ENCODE measurements around the gene OR52A5. TPM values are rescaled to one million over a fixed set of nuclear protein-coding genes. Genes with fewer than 3 reads are reported as not detected.

The OR52A5 gene
- total and polyA plus RNA-seq, 2 of the 13 experiments (the other 11 are each of a cell fraction or from before 2014, with no cell fraction given): not detected

- no peak for TF ChIP-seq ZNF407 (CRISPR knock-in tag; IDR thresholded peaks at IDR 0.05; ENCODE audit: not compliant biosample characterization)
Observed at GRCh38 chr11:5088556-5088955, 49.6 kb downstream of the OR52A5 start (continued).

GRCh38 chr11:5083602-5084001 lies 54.6 kb downstream of the OR52A5 start:
- peak; percentile 78 for TF ChIP-seq MAFF (IDR thresholded peaks at IDR 0.05; ENCODE audit: low read depth, low read length)
- TF ChIP-seq MAFK (conservative IDR thresholded peaks at IDR 0.05 in 1 of 2, IDR thresholded peaks at IDR 0.05 in 1 of 2; ENCODE audit: low read length in 2 of 2): peak; percentile 41 to 78; a peak in 3 of 4 replicates
- TF ChIP-seq ZNF24 (IDR thresholded peaks at IDR 0.05): no peak
- ATAC-seq: no peak
- no peak overlapping the region for H3K4me2 ChIP-seq (ENCODE audit: low read depth, low read length)
- no peaks in the 10 kb centered on the region for H3K4me1 ChIP-seq (ENCODE audit: insufficient read depth, low read length)
- intact Hi-C loops (cut with micrococcal nuclease; ENCODE audit: unreplicated experiment): no loop called here
- no peak for DNase-seq (ENCODE audit: low spot score)
- no TSS peak for BruUV-seq (replicated peaks)
- no peak for FAIRE-seq
- no peak overlapping the region for H3K27ac ChIP-seq (ENCODE audit: extremely low read length, insufficient read depth, low read length)
- no peaks in the 10 kb centered on the region for H4K20me1 ChIP-seq (ENCODE audit: insufficient read depth, low read length)
- no peaks in the 10 kb centered on the region for H3K79me2 ChIP-seq (ENCODE audit: insufficient read depth, low read length)
- ChIA-PET POLR2A (no interaction called here), CTCF (ENCODE audit: low intra/inter-chr PET ratio, low total read pairs) (no interaction called here)
- no peak overlapping the region for H2AFZ ChIP-seq (ENCODE audit: low read length)
- H3K36me3 ChIP-seq (replicated peaks in 1 of 2; ENCODE audit: control insufficient read depth in 1 of 2, insufficient read depth in 2 of 2, low read length in 2 of 2): no peaks in the 10 kb centered on the region
- H3K9ac ChIP-seq (ENCODE audit: insufficient read depth, low read depth, low read length): no peak overlapping the region
- H3K4me3 ChIP-seq (replicated peaks in 1 of 3; ENCODE audit: insufficient read depth in 1 of 3, low read depth in 2 of 3, low read length in 3 of 3): no peak overlapping the region
- in situ Hi-C loops (cut with HindIII; ENCODE audit: extremely low pct_ligation_motif_present, low pct_unique_long_range_greater_than_20kb): no loop called here
- peaks cover 0 to 4% of the 10 kb centered on the region in 2 experiments; a peak in 2 of 5 replicates for H3K27me3 ChIP-seq (ENCODE audit: control insufficient read depth in 1 of 2, insufficient read depth in 2 of 2, low read length in 2 of 2)
- H3K9me3 ChIP-seq (ENCODE audit: low read length): no peaks in the 10 kb centered on the region
